Activated CD8-positive, alpha-beta memory T cell treated with anti-CD3 and anti-CD28 coated beads, Interleukin-2, amount 50 U/mL, for 48 hours (primary cell): ENCODE data around the gene ACOT7.
"Not testable (repeated sequence)": the region's sequence is repeated elsewhere in the genome, so short reads cannot be mapped to it uniquely, and the experiment has no call there.

ENCODE experiments used
- DNase-seq: peaks from one replicate; pipeline ENCODE4 v3.0.0-alpha.2; 2020

ACOT7 gene, protein sequence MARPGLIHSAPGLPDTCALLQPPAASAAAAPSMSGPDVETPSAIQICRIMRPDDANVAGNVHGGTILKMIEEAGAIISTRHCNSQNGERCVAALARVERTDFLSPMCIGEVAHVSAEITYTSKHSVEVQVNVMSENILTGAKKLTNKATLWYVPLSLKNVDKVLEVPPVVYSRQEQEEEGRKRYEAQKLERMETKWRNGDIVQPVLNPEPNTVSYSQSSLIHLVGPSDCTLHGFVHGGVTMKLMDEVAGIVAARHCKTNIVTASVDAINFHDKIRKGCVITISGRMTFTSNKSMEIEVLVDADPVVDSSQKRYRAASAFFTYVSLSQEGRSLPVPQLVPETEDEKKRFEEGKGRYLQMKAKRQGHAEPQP

DNA sequence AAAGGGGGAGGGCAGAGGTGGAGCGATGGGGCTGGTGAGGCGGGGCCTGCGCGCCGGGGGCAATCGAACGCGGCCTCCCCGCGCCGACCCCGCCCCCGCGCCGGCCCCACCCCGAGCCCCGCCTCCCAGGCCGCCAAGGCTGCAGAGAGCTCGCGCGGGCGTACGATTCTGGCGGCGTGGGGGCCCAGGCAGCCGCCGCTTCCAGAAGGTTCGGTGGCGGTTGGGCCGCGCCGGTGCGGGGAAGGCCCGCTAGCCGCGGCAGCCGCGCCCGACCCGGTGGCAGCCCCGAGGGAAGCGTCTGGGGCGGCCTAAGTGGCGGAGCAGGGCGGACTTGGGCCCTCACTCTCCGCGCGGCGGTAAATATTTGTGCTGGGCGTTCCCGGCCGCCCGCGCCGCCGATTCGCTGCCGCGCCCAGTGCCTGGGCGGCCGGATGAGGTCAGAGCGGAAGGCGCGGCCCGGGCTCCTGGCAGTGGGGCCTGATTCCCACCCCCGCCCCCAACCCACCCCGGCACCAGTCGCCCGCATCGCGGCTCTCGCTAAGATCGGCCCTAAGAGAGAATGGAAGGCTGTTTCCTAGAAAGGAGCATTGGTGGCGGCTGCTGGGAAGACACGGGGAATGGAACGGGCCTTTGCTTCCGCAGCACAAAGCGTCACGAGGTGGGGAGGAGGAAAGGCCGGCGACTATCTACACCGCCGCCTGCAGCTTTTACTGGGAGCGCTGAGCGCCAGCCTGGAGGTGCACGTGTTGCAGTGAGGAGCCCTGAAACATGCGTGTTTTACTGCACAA, at the start of gene ACOT7:
Gene ACOT7, minus strand, starts transcription at position 368 of the 788 bp plus-strand sequence. CDS start 368 bp downstream, outside the sequence.
- peak; percentile 93 for DNase-seq

DNA sequence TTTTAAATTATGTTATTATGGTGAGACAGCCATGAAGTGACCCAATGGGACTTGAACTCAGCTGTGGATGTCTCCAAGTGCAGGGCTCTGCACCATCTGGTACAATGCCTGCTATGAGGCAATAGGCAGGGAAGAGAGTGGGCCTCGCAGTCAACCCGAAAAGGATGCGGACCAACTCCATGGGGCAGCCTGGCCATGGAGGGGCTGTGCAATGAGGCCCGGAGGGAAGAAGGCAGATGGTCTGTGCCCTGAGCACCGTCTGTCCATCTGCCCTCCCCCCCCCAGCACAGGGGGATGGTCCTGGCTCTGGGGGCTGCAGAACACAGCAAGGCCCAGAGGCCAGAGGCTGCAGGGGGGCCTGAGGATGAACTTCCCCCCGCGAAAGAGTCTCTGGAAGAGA, 48.0 kb upstream of the ACOT7 start:
- no peak for DNase-seq

DNA sequence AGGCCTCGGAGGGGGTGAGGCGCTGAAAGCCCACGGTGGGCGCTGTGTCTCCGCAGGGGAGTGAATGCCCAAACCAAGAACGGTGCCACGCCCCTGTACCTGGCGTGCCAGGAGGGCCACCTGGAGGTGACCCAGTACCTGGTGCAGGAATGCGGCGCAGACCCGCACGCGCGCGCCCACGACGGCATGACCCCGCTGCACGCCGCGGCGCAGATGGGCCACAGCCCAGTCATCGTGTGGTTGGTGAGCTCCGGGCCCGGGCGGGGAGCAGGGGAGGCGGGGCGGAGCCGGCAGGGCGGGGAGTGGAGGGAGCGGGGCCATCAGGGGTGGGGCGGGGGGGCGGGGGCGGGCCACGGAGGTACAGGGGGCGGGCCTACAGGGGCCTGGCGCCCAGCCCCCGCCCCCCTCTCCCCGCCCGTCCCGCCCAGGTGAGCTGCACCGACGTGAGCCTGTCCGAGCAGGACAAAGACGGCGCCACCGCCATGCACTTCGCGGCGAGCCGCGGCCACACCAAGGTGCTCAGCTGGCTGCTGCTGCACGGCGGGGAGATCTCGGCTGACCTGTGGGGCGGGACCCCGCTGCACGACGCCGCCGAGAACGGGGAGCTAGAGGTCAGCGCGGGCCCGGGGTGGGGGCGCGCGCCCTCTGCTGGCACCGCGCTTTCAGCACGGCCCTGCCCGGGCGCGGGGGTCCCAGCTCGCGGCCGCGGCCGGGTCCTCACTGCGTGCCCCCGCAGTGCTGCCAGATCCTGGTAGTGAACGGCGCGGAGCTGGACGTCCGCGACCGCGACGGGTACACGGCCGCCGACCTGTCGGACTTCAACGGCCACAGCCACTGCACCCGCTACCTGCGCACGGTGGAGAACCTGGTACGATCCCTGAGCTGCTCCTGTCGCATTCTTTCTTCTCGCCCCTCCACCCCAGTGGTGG, 46.9 kb upstream of the ACOT7 start:
- DNase-seq, result peak; percentile 84

DNA sequence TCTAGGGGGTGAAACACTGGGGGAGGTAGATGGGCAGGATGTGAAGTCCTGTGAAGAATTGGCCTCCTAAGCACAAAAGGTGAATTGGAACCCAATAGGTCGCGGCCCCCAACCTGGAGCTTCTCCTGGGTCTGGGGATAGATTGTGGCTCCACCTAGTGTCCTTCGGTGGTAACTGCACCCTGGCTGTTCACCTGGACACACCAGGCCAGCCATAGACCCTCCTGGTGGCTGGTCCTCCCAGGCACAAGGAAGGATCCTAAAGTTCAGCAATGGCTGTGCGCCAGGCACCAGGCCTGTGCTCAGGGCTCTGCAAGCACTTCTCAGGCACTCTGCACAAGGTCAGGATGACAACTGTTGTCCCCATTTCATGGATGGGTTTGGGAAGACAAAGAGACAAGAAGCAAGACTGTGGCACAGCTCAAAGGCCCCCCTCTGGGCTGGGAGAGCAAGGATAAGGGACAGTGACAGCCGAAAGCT, 44.5 kb upstream of the ACOT7 start:
- DNase-seq, result peak; percentile 85

DNA sequence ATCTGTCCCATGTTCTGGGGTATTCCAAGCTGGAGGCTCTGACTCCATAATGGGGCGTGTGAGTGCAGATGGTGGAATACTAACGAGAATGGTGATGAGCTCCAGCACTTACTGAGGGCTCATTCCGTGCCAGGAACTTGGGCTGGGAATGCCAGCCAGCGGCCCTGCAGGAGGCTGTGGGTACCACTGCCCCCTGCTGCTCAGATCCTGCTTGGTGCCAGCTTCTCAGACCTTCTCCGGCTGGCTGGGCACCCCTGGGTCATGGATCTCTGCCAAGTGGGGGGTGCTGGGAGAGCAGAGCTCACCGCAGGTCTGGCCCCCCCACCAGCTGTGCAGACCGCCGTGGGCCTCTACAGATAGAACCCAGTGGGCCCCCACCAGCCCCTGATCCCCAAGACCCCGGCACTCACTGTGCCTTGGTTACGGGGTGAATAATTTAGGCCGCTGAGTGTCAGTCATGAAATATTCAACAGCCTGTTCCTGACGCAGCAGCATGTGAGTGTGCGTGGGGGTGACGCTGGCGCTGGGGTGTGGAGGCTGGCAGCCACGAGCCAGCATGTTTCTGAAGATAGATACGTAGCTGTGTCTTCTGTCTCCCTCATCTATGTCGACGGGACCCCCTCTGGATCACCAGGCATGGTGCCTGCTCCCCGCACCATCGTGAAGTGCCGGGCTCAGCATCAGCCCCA, 43.6 kb upstream of the ACOT7 start:
- DNase-seq, result not testable (repeated sequence)

DNA sequence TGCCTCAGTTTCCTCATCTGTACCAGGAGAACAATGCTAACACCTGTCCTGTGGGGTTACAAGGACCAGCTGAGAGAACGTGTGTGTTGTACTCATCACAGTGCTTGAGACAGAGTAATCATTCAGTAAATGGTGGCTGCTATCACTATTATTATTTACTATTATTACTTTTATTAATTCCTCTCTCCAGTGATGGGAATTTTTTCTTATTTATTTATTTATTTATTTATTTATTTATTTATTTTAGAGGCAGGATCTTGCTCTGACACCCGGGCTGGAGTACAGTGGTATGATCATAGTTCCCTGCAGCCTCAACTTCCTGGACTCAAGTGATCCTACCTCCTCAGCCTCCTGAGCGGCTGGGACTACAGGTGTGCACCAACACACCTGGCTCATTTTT, 42.7 kb upstream of the ACOT7 start:
- not testable (repeated sequence) for DNase-seq

DNA sequence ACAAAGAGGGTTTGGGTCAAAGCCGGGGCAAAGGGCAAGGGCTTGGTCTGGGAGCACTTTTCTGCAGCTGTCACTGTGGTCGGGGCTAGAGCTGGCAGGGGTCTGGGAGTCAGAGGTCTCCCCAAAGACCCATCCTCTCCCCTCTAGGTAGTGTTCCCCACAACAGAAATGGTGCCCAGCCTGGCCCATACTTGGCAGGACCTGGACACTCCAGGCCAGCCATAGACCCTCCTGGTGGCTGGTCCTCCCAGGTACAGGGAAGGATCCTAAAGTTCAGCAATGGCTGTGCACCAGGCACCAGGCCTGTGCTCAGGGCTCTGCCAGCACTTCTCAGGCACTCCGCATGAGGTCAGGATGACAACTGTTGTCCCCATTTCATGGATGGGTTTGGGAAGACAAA, 42.0 kb upstream of the ACOT7 start:
- no peak for DNase-seq

DNA sequence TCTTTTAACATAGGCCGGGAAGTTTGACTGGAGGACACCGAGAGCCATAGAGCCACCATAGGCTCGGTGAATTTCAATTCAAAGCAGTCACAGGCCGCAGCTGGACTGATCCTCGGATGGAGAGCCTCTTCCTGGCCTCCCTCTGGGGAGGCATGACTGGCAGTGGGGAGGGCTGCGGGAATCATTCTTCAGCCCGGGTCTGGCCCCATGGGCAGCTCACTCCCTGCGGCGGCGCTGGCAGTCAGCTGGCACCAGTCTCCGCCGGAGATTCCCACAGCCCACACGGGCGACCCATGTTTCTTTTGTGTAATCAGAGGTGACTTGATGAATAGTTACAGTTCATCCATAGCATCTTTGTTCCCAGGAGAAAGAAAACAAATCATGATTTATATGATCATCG, 41.6 kb upstream of the ACOT7 start:
- no peak for DNase-seq

DNA sequence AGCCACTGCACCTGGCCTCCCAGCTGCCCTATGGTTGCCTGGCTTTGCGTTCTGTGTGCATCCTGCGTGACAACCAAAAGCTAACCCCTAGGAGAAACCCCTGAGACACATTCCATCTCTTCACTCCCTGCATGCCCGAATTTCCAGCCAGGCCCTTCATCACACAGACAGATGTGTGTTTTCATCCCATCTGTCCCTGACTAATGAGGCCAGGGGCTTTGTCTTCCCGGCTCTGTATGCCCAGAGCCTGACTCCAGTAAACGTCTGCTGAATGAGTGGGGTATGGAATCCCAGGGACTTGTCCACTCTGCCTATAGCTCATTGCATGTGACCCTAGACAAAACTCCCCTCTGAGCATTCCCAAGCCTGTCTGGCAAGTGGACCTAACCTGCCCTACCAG, 40.6 kb upstream of the ACOT7 start:
- DNase-seq, result no peak

DNA sequence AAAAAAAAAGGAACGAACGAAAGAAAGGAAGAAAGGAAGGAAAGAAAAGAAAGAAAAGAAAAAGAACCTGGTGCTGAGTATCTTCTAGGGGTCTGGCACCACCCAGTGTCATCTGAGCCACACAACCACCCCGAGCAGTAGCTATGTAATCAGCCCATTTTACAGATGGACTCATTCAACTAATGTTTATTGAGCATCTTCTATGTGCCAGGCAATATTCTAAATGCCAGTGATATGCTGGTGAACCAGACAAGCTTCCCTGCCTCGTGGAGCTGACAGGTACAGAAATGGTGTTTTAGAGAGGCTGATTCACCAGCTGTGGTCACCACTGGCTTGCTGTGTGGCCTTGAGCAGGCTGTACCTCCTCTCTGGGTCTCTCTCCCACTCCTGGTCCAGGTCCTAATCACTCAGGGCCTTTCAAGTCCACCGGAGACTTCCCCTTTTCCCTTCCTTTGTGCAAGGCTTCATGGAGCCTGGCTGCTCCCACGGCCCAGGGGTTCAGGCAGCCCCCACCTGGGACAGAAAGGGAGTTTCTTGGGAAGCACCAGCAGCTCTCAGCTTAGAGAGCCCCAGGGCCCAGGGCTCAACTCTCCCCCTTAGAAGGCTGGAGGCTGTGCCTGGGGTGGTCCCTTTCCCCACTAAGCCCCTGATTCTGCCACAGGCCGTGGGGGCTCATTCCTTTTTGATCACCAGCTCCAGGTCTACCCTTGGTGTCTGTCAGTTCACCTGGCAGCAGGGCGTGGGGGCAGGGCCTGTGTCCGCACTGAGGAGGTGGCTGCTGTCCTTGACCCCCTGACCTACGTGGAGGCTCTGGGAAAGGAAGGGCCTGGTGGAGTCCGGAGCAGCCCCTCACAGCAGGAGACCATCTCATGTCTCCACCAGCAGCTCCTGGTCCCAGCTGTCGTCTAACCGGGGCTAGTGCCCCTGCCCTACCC, 38.3 kb upstream of the ACOT7 start:
- DNase-seq, result not testable (repeated sequence)

DNA sequence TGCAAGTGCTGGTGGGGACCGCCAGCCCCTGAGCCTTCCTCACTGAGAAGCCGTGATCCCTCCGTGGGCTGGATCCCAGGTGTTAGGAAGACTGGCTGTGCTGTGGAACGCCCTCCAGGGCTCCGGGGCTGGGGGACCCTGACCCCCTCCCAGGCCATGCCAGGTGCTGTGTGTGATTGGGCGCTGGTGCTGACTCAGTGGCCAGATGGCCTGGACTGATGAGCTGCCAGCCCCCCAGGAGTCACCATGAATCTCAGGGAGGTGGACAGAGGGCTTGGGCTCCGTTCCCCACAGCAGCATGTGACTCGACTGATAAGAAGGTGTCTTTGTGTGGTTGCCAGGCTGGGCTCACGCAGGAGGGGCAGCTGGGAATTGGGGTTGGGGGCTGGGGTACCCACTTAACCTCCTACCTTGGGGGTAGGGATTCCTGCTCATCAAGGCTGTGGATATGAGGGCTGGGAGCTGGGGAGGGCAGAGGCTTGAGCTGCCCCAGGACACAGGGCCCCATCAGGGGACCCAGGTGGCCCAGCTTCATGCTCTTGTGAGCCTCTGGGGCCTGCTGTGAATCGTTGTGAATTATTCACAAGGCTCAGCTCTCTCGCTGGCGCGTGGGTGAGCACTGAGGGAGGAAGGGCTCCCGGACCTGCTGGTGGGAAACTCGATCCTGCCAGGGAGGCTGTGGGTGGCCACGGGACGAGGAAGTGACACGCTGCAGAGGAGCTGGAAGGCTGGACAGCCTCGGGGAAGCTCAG, 36.3 kb upstream of the ACOT7 start:
- not testable (repeated sequence) for DNase-seq

DNA sequence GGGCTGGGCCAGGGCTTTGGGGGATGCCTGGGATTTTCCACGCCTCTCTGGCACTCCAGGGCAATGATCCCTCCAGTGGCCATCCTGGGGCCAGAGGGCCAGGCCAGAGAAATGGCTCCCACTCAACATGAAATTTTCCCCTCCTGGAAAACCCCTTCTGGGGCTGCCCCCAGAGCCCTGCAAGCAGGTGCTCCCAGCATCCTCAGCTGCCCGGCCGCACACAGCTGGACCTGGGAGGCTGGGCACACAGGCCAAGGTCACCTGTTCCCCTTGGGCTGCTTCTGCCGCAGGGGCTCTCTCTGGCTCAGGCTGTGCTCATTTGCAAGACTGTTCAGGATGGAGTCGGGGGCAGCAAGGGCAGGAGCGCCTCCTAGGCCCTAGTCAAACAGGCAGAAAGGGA, 34.9 kb upstream of the ACOT7 start:
- not testable (repeated sequence) for DNase-seq

DNA sequence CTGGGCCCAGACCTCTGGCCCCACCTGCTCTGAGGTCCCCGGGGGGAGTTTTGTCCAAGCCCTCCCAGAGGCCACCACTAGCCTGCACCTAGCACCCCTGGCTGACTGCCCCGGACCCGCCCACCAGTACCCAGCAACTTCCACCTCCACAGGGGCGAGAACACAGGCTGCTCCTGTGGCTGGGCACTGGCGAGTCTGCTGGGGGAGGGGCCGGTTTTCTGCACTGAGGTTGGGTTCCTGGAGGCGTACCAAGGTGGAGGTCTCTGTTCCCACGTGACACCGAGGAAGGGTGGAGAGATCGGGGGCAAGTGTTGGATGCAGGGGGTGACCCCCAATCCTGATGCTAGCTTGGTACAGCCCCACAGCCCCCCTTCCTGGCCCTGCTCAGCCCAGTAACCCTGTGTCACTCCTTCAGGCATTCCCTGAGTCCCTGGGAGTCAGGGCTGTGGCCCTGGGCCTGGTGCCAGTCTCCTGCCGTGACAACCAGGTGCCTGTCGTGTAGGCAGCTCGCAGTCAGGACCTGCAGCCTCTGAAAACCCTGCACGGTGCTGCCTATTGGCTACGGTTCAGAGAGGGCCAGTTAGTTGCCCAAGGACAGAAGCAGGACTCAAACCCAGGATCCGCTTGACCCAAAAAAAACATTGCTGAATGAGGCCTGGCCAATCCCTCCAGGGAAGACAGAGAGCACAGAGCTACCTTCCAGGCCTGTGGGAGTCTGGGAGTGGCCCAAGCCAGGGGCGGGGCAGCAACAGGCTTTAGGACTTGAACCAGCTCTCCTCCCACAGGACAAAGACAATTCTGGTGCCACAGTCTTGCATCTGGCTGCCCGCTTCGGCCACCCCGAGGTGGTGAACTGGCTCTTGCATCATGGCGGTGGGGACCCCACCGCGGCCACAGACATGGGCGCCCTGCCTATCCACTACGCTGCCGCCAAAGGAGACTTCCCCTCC, 34.1 kb upstream of the ACOT7 start:
- DNase-seq, result no peak

DNA sequence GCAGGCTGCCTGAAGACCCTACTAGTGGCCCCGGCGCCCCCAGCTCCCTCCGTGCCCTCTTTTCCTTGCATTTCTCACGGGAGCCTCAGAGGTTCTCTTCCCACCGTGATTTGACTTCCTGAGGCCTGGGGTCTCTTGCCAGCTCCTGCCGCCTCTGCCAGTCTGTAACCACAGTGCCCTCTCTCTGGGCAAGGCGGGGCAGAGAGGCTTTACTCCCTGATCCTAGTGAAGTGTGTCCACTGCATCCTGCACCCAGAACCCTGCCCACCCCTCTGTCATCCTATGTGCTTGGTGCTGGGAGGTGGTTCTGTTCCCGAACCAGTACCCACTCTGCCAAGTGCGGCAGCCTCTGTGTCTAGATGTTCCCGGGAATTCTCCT, 33.4 kb upstream of the ACOT7 start:
- DNase-seq, result peak; percentile 50

DNA sequence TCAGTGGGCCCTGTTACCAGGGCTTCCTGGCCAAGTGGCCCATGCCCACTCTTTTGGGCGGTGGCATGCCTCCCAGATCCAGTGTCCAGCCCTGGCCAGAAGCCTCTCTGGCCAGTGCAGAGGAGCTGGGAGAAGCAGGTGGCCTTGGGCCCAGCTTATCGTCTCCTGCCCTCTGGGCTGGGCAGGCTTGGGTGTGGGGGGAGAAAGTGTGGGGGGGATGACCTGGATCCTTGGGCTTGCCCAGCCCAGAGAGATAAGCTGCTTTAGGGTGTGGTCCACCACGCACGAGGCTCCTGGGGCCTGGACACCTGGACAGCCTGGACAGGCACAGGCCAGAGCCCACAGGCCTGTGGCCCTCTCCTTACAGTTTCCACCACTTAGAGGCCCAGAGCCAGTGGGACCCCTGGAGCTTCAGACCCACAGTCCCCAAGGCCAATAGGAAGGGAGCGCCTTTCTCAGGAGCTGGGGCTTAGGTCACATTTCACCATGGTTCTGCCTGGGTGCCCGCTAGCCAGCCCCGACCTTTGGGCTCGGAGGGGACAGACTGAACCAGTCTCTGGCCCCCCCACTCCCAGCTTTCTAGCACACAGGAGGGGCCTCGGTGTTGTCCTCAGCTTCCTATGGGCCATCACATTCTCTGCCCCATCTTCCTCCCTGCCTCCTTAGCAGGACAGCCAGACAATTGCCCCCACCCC, 32.9 kb upstream of the ACOT7 start:
- peak; percentile 50 for DNase-seq

DNA sequence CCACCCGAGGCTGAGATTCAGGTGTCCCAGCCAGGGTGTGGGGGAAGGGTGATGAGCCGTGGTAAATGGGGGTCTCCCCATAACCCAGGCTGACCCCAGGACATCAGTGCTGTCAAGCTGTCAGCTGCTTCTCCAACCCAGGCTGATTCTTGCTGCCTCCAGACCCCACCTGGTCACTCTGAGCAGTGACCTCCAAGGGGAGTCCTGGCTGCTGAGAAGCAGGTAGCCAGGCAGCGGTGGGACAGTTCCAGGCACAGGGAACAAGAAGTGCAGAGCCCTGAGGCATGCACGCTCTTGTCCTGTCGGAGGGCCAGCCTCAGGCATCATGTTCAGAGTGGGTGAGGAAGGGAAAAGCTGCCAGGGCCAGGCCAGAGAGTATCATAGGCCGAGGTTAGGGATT, 32.1 kb upstream of the ACOT7 start:
- DNase-seq, result peak; percentile 53

DNA sequence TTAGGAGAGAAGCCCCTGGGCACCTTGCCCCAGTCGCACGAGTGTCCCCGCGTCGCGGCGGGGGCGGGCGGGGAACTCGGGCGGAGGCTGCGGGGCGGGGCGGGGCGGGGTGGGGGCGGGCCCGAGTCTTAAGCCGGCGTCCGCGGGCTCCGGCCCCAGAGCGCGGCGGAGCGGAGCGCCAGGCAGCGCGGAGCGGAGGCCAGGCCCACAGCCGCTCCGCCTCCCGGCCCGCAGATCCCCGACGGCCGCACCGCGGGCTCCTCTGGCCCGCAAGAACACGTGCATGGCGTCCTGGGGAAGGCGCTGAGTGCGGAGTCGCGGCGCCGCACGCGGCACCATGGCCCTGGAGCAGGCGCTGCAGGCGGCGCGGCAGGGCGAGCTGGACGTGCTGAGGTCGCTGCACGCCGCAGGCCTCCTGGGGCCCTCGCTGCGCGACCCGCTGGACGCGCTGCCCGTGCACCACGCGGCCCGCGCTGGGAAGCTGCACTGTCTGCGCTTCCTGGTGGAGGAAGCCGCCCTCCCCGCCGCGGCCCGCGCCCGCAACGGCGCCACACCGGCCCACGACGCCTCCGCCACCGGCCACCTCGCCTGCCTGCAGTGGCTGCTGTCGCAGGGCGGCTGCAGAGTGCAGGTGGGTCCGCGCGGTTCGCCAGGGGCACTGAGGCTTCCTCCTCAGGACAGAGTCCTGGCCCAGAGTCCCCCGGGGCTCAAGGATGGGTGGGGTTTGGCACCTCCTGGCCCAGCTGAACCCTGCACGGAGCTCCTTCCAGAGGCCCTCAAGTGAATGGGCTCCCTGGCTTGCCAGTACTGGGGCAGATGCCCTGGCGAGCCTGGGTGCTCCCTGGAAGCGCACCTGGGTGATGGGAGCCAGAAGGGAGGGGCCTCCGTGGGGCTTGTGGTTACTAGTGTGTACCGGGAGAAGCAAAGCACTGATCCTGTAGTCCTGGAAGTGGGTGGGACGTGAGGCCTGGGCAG, 31.3 kb upstream of the ACOT7 start, which contains the start of gene ESPN:
Gene ESPN, plus strand, starts transcription at position 158 of the 975 bp plus-strand sequence. Its CDS starts 180 bp downstream, at position 338.
- DNase-seq, result peak; percentile 56
